OCI-LY7 (cell line): ENCODE results near the gene KCTD19.

Source experiments
- EZH2phosphoT487 ChIP-seq: fragments of 200-600 bp; sonication (generic); IDR thresholded peaks from 2 replicates; pipeline ENCODE4 v1.6.1; 2018; ENCODE audit warnings: low read depth, borderline replicate concordance, mild to moderate bottlenecking, mixed run types, antibody characterized with exemption, low read length, moderate library complexity, mixed read lengths
- TF ChIP-seq, protein P1 (sequence below): fragments of 200-600 bp; sonication (generic); conservative IDR thresholded peaks from 2 replicates; pipeline ENCODE4 v1.5.1; 2014; ENCODE audit warnings: mild to moderate bottlenecking, antibody characterized with exemption, low read length, moderate library complexity, mixed read lengths

DNA sequence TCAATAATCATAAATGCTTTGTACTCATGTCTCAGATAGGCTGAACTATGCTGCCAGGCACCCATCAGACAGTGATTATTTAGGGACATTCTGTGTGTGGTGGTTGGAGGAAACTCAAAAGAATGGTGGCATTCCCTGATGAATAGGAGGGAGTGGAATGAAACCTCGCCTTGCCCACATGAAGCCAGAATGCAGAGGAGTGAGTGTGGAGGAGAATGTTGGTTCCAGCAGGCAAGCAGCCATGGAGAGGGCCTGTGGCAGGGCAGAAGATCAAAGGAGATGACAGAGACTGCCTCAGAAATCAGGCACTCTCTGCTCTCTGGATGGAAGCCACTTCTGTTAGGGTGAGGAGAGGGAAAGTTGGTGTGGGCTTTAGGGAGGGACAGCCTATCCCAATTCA, 22.5 kb downstream of the KCTD19 start:
- TF ChIP-seq EZH2phosphoT487, result no peak
- TF ChIP-seq, protein P1, sequence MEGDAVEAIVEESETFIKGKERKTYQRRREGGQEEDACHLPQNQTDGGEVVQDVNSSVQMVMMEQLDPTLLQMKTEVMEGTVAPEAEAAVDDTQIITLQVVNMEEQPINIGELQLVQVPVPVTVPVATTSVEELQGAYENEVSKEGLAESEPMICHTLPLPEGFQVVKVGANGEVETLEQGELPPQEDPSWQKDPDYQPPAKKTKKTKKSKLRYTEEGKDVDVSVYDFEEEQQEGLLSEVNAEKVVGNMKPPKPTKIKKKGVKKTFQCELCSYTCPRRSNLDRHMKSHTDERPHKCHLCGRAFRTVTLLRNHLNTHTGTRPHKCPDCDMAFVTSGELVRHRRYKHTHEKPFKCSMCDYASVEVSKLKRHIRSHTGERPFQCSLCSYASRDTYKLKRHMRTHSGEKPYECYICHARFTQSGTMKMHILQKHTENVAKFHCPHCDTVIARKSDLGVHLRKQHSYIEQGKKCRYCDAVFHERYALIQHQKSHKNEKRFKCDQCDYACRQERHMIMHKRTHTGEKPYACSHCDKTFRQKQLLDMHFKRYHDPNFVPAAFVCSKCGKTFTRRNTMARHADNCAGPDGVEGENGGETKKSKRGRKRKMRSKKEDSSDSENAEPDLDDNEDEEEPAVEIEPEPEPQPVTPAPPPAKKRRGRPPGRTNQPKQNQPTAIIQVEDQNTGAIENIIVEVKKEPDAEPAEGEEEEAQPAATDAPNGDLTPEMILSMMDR, result no peak
